GM19324 (cell line): ENCODE data around the gene DUS2.
"Not testable (repeated sequence)": the region's sequence is repeated elsewhere in the genome, so short reads cannot be mapped to it uniquely, and the experiment has no call there.

Source experiments
- ATAC-seq: cut with Tn5 transposase; IDR thresholded peaks from one replicate; pipeline ENCODE4 v1.9.1; 2021; ENCODE audit warnings: mild to moderate bottlenecking, moderate library complexity; ENCODE audit not compliant: unreplicated experiment, low FRiP score

DUS2 gene

DNA sequence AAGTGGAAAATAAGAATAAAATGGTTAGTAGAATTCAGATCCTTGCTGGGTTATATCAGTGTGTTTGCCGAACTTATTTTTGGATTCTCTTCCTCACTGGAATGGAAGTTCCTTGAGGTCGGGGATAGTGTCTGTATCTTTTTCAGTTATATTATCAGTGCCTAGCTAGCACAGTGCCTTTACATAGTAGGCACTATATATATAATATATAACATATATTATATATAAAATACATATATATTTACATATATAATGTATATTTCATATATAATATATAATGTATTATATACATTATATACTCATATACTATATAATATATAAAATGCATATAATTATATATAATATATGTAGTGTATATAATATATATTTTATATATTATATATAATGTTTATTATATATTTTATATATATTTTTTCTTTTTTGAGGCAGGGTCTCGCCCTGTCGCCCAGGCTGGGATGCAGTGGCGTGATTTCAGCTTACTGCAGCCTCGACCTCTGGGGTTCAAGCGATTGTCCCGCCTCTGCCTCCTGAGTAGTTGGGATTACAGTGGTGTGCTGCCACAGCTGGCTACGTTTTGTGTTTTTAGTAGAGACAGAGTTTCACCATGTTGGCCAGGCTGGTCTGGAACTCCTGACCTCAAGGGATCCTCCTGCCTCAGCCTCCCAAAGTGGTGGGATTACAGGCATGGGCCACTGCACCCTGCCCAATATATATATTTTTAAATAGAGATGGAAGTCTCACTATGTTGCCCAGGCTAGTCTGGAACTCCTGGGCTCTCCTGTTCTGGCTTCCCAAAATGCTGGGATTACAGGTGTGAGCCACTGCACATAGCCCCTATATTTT, 65.3 kb downstream of the DUS2 start:
- ATAC-seq = no peak

DNA sequence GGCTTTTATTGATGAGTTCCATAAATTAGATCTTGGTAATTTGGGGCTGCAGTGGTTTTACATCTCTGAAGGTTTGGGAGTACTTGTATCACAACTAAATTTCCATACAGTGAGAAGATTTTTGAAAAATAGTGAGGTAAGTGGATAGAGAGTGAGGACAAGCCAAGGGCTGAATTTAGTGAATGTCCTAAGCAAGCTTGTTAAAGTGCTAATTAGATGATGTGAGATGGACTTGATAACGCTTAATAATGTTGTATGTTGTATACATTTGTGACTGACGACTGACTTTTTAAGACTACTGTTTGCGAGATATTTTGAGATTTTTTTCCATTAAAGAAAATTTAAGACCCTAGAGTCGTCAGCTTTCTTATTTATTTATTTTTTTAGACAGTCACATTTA, 66.0 kb downstream of the DUS2 start:
- no peak for ATAC-seq

DNA sequence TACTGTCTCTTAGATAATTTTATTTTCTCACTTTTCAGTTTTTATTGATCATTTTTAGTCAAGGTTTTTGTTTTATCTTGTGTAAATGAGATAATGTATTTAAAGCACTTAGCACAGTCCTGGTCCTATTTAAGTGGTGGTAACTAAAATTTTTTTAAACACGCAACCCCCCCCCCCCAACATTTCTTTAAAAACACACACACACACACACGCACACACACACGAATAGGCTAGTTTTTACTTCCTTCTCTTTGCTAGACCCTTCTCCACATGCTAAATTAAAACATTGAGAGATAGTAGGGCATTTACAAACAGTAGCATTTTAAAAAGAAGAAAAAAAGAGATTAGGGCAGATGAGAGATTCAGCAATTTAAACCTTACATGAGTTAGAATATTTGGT, 67.0 kb downstream of the DUS2 start:
- ATAC-seq = no peak

DNA sequence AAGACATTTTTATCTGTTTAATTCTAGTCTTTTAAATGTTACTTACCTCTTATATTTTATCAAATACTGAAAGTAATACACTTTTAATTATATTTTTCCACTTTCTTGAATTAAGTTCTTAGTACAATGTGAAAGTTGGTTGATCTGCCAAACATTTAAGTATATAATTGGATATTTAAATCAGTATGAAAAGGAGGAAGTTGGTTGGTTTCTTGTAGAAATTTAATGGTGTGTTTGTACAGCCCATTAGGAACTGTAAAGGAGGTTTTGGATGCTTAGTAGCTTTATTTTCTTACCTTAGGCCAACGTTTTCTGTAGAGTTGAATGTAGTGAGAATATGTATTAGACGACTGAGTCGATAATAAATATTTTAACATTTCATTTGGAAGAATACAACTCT, 67.4 kb downstream of the DUS2 start:
- ATAC-seq = no peak

DNA sequence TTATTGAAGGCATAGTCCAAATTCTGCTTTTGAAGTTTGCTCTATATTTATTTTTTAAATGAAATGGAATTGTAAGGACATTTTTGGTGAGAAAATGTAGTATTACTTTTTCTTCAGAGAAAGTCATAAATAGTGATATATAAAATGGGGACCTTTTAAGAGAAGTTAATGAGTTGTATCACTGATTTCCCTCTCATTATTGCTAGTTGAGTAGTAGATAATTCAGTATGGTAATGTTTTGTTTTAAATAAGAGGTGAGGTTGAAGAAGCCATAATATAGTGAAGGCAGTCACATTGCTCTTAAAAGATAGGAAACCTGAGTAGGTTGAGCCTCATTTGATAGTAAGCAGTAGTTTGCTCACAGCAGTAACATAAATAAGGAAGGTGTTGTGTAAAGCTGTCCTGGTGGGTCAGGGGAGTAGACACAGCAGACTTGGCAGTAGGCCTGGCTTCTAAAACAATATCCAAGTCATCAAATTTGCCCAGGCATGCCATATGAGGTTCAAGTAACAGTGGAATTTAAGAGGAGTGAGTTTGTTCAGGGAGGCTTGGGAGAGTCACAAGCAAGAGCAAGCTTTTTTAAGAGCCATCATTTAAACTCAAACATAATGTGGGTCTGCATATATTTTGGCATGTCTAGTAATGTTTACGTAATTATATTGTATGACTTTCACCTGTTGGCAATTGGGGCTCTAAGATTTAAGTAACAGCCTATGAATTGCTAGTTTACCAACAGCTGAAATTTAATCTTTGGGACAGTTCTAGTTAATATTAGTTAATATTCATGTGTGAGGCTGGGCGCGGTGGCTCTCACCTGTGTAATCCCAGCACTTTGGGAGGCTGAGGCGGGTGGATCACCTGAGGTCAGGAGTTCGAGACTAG, 68.5 kb downstream of the DUS2 start:
- ATAC-seq = no peak

DNA sequence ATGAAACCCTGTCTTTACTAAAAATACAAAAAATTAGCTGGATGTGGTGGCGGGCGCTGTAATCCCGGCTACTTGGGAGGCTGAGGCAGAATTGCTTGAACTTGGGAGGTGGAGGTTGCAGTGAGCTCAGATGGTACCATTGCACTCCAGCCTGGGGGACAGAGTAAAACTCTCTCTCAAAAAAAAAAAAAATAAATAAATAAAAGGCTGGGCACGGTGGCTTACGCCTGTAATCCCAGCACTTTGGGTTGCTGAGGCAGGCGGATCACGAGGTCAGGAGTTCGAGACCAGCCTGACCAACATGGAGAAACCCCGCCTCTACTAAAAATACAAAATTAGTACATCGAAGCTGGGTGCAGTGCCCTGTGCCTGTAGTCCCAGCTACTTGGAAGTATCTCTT, 69.2 kb downstream of the DUS2 start:
- not testable (repeated sequence) for ATAC-seq

DNA sequence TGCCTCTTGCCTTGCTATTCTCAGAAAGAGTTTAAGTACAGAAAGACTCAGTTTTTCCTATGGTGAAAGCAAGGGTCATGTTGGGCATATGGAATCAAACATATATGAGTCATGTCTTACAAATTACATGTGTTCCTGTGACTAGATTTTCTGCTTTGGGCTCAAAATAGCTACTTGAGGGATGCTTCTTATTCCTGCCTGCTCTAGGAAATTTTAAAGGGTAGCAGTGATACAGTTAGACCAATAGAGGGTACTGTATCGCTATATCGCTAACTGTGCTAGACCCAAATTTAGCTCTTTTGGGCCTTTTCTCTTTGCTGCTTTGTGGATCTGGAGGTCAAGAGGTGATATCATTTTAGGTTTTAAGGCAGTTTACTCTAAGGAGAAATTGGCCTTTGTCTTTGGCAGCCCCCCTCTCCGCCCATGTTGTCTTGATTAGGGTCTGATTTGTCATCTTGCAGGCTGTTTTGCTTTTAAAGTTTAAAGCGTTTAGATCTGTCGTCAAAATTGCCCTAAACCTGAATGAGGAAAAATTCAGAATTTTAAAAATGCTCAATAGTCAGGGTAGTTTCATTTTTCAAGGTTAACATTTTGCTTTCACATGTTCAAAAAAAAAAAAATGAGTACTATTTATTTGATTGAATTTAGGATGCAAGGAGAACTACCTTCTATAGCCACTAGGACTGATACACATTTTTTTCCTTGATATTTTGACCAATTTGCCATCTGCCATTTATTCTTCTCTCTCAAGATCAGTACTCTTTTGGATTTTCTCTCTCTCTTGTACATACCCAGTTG, 70.9 kb downstream of the DUS2 start:
- no peak for ATAC-seq

DNA sequence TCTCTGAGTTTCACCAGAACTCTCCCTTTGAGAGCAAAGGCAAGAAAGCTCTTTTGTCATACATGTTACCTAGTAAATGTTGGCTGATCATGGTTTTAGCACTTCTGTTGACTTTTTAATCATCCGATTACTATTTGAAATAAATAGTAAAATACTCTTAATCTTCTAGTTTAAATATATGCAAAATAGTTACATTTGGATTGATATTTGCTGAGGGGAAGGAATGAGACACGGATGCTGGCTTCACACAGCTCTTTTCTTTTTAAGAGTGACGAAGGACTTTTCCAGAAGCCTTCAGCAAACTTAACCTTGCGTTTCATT, 71.5 kb downstream of the DUS2 start:
- ATAC-seq = no peak

DNA sequence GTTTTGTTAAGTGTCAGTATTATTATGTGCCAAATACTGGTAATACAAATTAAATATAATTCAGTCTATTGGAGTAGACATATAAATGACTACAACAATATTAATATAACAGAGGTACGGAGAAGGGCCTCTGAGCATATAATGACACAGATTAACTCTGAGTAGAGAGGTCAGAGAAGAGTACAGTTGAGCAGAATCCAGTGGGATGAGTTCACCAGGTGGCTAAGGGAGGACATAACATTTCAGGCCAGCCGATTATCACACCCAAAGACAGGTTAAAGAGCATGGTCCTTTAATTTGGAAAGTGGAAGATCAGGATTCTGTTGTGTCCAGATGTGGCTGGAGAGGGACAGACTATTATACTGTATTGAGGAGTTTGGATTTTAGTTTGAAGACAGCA, 73.4 kb downstream of the DUS2 start:
- no peak for ATAC-seq

DNA sequence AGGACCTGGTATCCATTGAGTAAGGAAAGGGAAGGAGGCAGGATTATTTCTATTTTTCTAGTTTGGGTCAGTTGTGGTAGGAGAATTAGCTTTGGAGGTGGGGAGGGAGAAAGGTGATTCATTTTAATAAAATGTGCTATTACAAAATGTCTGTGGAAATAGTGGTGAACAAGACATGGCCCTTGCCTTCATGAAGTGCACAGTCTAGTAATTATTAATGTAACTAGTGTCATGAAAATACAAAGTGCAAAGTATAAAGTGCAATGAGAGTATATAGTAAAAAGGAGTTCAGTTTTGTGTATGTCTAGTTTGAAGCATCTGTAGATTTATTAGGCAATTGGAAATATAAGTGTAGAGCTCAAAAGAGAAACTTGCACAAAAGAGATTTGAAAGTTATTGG, 74.0 kb downstream of the DUS2 start:
- ATAC-seq = no peak

DNA sequence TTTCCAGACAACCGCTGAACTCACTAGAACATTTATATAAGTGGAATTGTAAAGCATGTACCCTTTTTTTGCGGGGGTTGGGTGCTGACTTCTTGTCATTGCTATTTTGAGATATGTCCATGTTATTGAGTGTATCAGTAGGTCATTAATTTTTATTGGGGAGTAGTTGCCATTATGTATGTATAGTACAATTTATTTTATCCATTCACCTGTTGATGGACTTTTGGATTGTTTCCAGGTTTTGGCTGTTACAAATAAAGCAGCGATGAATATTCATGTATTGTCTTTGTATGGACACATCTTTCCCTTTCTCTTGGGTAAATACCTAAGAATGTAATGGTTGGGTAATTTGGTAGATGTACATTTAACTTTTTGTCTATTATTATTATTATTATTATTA, 74.8 kb downstream of the DUS2 start:
- ATAC-seq = no peak

DNA sequence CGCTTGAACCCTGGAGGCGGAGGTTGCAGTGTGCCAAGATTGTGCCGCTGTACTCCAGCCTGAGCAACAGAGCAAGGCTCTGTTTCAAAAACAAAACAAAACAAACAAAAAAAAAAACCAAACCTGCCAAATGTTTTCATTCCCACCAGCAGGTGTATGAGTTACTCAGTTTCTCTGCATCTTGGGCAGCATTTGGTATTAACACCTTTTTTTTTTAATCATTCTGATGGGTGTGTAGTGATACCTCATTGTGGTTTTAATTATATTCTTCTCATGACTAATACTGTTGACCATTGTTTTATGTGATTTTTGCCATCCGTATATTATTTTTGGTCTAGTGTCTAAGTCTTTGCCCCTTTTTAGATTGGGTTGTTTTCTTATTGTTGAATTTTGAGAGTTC, 77.4 kb downstream of the DUS2 start:
- no peak for ATAC-seq

DNA sequence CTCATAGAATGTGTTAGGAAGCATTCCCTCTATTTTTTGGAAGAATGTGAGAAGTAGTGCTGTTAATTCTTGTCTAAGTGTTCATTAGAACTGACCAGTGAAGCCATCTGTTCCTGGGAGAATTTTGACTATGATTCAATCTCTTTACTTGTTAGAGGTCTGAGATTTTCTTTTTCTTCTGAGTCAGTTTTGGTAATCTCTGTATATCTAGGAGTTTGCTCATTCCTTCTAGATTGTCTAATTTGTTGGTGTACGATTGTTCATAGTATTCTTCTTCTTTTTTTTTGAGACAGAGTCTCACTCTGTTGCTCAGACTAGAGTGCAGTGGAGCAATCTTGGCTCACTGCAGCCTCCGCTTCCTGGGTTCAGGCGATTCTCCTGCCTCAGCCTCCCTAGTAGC, 82.5 kb downstream of the DUS2 start:
- ATAC-seq = no peak

DNA sequence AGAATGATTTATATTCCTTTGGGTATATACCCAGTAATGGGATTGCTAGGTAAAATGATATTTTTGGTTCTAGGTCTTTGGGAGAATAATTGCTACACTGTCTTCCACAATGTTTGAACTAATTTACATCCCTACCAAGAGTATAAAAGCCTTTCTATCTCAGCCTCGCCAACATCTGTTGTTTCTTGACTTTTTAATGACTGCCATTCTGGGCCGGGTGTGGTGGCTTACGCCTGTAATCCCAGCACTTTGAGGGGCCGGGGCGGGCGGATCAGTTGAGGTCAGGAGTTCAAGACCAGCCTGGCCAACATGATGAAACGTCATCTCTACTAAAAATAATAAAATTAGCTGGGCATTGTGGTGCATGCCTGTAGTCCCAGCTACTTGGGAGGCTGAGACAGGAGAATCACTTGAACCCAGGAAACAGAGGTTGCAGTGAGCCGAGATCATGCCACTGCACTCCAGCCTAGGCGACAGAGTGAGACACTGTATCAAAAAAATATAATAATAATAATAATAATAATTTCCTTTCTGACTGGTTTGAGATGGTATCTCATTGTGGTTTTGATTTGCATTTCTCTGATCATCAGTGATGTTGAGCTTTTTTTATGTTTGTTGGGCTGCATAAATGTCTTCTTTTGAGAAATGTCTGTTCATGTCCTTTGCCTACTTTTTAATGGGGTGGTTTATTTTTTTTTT, 84.3 kb downstream of the DUS2 start:
- ATAC-seq = not testable (repeated sequence)

DNA sequence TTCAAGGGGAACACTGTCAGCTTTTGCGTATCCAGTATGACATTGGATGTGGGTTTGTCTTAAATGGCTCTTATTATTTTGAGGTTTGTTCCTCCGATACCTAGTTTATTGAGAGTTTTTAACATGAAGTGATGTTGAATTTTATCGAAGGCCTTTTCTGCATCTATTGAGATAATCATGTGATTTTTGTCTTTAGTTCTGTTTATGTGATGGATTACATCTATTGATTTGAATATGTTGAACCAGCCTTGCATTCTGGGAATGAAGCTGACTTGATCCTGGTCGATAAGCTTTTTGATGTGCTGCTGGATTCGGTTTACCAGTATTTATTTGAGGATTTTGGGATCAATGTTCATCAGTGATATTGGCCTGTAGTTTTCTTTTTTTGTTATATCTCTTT, 86.1 kb downstream of the DUS2 start:
- not testable (repeated sequence) for ATAC-seq

DNA sequence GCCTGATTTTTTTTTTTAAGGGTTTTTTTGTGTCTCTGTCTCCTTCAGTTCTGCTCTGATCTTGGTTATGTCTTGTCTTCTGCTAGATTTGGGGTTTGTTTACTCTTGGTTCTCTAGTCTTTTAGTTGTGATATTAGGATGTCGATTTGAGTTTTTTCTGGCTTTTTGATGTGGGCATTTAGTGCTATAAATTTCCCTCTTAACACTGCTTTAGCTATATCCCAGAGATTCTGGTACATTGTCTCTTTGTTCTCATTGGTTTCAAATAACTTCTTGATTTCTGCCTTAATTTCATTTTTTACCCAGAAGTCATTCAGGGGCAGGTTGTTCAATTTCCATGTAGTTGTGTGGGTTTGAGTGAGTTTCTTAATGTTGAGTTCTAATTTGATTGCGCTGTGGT, 87.5 kb downstream of the DUS2 start:
- ATAC-seq = not testable (repeated sequence)

DNA sequence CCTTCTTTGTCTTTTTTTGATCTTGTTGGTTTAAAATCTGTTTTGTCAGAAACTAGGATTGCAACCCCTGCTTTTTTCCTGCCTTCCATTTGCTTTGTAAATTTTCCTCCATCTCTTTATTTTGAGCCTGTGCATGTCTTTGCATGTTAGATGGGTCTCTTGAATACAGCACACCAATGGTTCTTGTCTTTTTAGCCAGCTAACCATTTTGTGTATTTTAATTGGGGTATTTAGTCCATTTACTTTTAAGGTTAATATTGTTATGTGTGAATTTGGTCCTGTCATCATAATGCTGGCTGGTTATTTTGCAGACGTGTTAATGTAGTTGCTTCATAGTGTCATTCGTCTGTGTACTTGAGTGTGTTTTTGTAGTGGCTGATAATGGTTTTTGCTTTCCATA, 88.3 kb downstream of the DUS2 start:
- ATAC-seq = no peak

DNA sequence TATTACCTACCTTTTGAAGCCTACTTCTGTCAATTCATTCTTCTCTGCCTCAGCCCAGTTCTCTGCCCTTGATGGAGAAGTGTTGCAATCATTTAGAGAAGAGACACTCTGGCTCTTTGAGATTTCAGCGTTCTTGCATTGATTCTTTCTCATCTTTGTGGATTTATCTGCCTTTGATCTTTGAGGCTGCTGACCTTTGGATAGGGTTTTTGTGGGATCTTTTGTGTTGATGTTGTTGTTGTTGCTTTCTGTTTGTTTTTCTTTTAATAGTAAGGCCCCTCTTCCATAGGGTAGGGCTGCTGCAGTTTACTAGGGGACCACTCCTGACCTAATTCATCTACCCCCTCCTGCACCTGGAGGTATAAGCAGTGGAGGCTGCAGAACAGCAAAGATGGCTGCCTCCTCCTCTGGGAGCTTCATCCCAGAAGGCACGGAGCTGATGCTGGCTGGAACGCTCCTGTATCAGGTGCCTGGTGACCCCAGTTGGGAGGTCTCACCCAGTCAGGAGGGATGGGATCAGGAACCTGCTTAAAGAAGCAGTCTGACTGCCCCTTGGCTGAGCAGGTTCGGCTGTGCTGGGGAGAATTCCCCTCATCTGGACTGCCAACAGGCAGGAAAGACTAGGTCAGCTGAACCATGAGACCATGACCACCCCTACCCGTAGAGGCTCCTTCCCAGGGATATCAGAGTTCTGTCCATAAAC, 90.1 kb downstream of the DUS2 start:
- ATAC-seq = no peak

DNA sequence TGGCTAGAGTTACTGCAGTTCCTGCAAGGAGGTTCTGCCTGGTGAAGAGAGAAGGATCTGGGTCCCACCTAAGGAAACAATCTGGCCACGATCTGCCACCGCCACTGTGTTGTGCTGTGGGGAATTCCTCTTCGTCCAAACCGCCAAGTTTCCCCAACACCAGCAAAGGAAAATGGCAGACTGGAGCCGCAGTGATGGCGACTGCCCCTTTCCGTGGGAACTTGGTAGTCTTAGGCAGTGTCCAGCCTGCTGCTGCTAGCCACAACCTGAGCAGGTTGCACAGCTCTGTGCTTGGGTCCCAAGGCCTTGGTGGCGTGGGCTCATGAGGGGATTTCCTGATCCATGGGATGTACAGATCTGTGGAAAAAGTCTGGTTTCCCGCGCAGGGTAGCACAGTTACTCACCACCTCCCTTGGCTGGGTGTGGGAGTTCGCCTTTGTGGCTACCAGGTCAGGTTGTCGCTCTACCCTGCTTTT, 90.7 kb downstream of the DUS2 start:
- no peak for ATAC-seq

DNA sequence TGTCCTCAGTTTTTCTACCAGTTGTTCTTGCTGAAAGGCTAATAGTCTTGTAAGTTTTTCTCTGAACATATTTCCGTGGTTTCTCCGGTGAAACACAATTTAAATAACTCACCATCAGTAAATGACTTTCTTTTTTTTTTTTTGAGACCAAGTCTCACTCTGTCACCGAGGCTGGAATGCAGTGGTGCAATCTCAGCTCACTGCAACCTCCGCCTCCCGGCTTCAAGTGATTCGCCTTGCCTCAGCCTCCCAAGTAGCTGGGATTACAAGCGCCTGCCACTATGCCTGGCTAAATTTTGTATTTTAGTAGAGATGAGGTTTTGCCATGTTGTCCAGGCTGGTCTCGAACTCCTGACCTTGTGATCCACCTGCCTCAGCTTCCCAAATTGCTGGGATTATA, 91.9 kb downstream of the DUS2 start:
- ATAC-seq = not testable (repeated sequence)
